OCI-M1 (cell line): Measurements from ENCODE around the gene MAP3K10.
"Not testable (repeated sequence)": the region's sequence is repeated elsewhere in the genome, so short reads cannot be mapped to it uniquely, and the experiment has no call there.

Experiments used
- DNase-seq: peaks from one replicate; lab custom pipeline; 2025; lab: John Stamatoyannopoulos, UW

MAP3K10 gene

GRCh38 chr19:40190891-40191835 lies at the start of gene MAP3K10:
Gene MAP3K10 (plus strand): TSS chr19:40191426. CDS start chr19:40192032, 606 bp downstream.
- peak; percentile 70 for DNase-seq

DNA sequence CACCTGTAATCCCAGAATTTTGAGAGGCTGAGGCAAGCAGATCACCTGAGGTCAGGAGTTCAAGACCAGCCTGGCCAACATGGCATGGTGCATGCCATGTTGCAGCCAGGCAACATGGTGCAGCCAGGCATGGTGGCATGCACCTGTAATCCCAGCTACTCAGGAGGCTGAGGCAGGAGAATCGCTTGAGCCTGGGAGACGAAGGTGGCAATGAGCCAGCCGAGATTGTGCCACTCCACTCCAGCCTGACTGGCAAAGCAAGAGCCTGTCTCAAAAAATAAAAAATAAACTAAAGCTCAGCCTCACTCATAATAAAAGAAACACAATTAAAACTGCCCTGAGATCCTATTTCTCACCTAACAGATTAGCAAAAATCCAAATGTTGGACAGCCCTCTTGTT lies 49.7 kb upstream of the MAP3K10 start:
- no peak for DNase-seq

GRCh38 chr19:40143612-40144011 lies 47.6 kb upstream of the MAP3K10 start:
- peak; percentile 38 for DNase-seq

DNA sequence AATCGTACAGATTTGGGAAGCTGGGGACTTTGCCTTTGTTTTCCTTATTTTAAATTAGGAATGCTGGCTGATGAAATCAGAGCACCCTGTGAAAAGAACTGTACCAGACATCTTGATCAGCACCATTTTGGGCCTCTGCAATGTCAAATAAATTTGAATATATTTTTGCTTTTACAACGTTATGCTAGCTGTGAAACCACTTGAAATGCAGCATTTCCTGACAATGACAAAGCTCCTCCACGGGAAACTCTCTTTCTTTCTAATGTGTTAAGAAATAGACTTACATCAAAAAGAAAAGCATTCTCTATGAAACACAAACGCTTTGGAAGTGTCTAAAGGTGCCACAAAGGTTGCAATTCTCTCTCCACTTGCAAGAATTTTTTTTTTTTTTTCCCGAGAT lies 47.1 kb upstream of the MAP3K10 start:
- DNase-seq, result no peak

- DNase-seq, result peak; percentile 9
Observed at GRCh38 chr19:40144947-40145748, 46.1 kb upstream of the MAP3K10 start.

- not testable (repeated sequence) for DNase-seq
Observed at GRCh38 chr19:40145749-40146029, 45.5 kb upstream of the MAP3K10 start.

- no peak for DNase-seq
Observed at GRCh38 chr19:40147338-40147692, 43.9 kb upstream of the MAP3K10 start.

GRCh38 chr19:40147693-40148347 lies 43.4 kb upstream of the MAP3K10 start:
- peak; percentile 33 for DNase-seq

DNA sequence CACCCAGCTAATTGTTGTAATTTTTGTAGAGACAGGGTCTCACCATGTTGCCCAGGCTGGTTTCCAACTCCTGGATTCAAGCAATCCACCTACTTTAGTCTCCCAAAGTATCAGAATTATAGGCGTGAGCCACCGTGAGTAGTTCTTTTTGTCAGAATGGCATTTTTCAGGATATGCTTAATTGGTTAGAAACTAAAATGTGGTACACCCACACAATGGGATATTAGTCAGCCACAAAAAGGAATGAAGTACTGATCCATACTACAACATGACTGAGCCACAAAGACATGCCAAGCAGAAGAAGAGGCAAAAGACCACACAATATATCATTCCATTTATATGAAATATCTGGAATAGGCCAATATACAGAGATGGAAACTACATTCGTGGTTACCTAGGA lies 41.7 kb upstream of the MAP3K10 start:
- DNase-seq, result no peak

DNA sequence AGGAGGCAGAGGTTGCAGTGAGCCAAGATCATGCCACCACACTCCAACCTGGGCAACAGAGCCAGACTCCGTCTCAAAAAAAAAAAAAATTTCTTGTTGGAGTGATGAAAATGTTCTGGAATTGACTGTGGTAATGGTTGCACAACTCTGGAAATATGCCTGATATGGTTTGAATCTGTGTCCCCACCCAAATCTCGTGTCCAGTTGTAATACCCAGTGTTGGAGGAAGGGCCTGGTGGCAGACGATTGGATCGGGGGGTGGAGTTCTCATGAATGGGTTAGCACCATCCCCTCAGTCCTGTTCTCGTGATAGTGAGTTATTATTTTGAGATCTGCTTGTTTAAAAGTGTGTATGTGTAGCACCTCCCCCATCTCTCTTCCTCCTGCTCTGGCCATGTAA lies 41.1 kb upstream of the MAP3K10 start:
- no peak for DNase-seq

DNA sequence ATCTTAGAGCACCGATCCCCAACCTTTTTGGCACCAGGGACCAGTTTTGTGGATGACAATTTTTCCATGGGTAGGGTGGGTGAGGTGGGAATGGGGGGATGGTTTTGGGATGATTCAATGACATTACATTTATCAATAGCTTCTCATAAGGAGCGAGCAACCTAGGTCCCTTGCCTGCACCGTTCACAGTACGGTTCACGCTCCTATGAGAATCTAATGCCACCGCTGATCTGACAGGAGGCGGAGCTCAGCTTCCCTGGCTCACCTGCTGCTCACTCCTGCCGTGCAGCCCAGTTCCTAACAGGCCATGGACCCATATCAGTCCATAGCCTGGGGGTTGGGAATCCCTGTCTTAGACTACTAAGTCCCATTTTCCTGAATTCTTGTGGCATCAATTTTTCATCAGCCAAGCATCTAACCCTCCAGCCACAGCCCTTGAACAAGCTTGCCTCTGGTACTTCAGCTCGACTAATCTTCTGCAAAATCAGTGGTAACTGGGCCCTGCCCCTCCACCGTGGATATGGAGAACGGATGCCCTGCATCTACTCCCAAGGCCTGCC lies 37.0 kb upstream of the MAP3K10 start:
- DNase-seq, result no peak

DNA sequence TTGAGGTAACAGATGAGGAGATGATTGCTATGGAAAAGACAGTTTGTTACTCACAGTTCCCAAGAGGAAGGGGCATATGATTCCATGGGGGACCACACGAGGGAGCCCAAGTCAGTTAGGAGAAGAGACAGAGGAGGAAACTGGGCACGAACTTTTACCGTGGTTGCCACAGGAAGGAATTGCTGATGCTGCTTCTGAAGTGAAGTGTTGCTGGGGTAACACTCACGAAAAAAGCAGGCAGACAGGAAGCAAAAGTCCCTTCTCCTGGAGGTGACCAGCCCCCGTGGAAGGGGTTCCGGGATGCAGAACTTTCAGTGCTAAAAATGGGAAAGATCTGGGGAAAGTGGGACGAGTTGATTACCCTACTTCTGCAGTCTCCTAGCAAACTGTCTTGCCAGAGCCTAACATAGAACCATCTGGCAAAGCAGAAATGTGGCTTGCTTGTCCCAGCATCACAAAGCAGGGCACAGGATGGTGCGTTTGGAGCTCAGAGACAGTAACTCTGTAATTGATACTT lies 35.4 kb upstream of the MAP3K10 start:
- DNase-seq, result peak; percentile 67

- DNase-seq, result no peak
Observed at GRCh38 chr19:40157059-40157458, 34.2 kb upstream of the MAP3K10 start.

- DNase-seq, result no peak
Observed at GRCh38 chr19:40159744-40160143, 31.5 kb upstream of the MAP3K10 start.

- no peak for DNase-seq
Observed at GRCh38 chr19:40162104-40162503, 29.1 kb upstream of the MAP3K10 start.

DNA sequence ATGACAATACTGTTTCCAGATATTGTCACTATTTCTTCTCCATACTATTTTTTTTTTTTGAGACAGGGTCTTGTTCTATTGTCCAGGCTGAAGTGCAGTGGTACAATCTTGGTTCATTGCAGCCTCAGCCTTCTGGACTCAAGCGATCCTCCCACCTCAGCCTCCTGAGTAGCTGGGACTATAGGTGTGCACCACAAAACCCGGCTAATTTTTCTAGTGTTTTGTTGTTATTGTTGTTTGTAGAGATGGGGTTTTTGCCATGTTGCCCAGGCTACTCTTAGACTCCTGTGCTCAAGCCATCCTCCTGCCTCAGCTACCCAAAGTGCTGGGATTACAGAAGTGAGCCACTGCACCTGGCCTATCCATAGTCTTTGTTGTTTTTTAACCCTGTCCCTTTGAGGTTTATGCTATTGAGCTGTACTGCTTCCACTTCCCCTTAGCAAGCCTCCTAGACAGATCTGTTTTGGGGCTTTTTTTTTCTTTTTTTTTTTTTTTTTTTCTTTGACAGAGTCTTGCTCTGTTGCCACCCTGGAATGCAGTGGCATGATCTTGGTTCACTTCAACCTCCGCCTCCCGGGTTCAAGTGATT lies 27.6 kb upstream of the MAP3K10 start:
- no peak for DNase-seq

- DNase-seq, result peak; percentile 75
Observed at GRCh38 chr19:40165362-40165937, 25.8 kb upstream of the MAP3K10 start.

DNA sequence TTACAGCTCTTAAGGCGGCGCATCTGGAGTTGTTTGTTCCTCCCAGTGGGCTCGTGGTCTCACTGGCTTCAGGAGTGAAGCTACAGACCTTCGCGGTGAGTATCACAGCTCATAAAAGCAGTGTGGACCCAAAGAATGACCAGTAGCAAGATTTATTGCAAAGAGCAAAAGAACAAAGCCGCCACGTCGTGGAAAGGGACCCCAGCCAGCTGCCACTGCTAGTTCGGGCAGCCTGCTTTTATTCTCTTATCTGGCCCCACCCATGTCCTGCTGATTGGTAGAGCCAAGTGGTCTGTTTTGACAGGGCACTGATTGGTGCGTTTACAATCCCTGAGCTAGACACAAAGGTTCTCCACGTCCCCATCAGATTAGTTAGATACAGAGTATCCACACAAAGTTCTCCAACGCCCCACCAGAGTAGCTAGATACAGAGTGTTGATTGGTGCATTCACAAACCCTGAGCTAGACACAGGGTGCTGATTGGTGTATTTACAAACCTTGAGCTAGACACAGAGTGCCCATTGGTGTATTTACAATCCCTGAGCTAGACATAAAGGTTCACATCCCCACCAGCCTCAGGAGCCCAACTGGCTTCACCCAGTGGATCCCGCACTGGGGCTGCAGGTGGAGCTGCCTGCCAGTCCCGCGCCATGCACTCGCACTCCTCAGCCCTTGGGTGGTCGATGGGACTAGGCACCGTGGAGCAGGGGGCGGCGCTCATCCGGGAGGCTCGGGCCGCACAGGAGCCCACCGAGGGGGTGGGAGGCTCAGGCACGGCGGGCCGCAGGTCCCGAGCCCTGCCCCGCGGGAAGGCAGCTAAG lies 21.5 kb upstream of the MAP3K10 start:
- not testable (repeated sequence) for DNase-seq

GRCh38 chr19:40170303-40170989 lies 20.8 kb upstream of the MAP3K10 start:
- DNase-seq, result not testable (repeated sequence)

GRCh38 chr19:40171293-40171692 lies 19.9 kb upstream of the MAP3K10 start:
- peak; percentile 29 for DNase-seq
